Right kidney (tissue), 1 donor: ENCODE measurements around the gene P2RX5.
A peak's percentile ranks its signal among the peaks of the same experiment; 100 is the strongest.

Source experiments
- DNase-seq: peaks from one replicate; pipeline ENCODE4 v3.0.0-alpha.2; 2016

Gene P2RX5

GRCh38 chr17:3656755-3657587 lies 39.0 kb downstream of the P2RX5 start:
- no peak for DNase-seq

- DNase-seq = no peak
Measured at GRCh38 chr17:3656353-3656752, 39.6 kb downstream of the P2RX5 start.

- no peak for DNase-seq
Measured at GRCh38 chr17:3655766-3656165, 40.2 kb downstream of the P2RX5 start.

GRCh38 chr17:3647769-3648555 lies 48.0 kb downstream of the P2RX5 start:
- peak; percentile 45 for DNase-seq

- DNase-seq = no peak
Measured at GRCh38 chr17:3647251-3647650, 48.7 kb downstream of the P2RX5 start.

- DNase-seq = no peak
Measured at GRCh38 chr17:3645310-3645709, 50.6 kb downstream of the P2RX5 start.

- DNase-seq = no peak
Measured at GRCh38 chr17:3643889-3644349, 52.0 kb downstream of the P2RX5 start.

- DNase-seq = no peak
Measured at GRCh38 chr17:3641717-3642486, 54.1 kb downstream of the P2RX5 start.

- DNase-seq = no peak
Measured at GRCh38 chr17:3641014-3641413, 54.9 kb downstream of the P2RX5 start.

GRCh38 chr17:3639981-3640596 lies 55.9 kb downstream of the P2RX5 start:
- no peak for DNase-seq

- no peak for DNase-seq
Measured at GRCh38 chr17:3636908-3637373, 59.0 kb downstream of the P2RX5 start.

GRCh38 chr17:3636154-3636907 lies 59.6 kb downstream of the P2RX5 start, which contains the start of the genes CTNS and SHPK:
CTNS (plus strand) TSS chr17:3636760; CDS start chr17:3640207, 3,447 bp downstream.
SHPK (minus strand) TSS chr17:3636250; CDS start chr17:3636219, 31 bp downstream.
- peak; percentile 99 for DNase-seq

GRCh38 chr17:3635474-3636153 lies 60.3 kb downstream of the P2RX5 start:
- peak; percentile 94 for DNase-seq

GRCh38 chr17:3632287-3632686 lies 63.7 kb downstream of the P2RX5 start:
- no peak for DNase-seq

GRCh38 chr17:3630781-3631180 lies 65.2 kb downstream of the P2RX5 start:
- no peak for DNase-seq

GRCh38 chr17:3627769-3628167 lies 68.2 kb downstream of the P2RX5 start:
- no peak for DNase-seq

GRCh38 chr17:3626831-3627768 lies 68.9 kb downstream of the P2RX5 start:
- no peak for DNase-seq
